MM.1S (cell line): ENCODE data around the gene TSPAN11.

Experiments
- EZH2 ChIP-seq: fragments of 300-600 bp; sonication (generic); optimal IDR thresholded peaks from 2 replicates; pipeline ENCODE3; 2017; ENCODE audit warnings: low read depth, mild to moderate bottlenecking, antibody characterized with exemption, low read length, mixed read lengths
- TF ChIP-seq, protein P1 (sequence below): fragments of 300-600 bp; sonication (generic); IDR thresholded peaks from 2 replicates; pipeline ENCODE4 v1.5.1; 2016; ENCODE audit warnings: antibody characterized with exemption, low read length, mixed read lengths

DNA sequence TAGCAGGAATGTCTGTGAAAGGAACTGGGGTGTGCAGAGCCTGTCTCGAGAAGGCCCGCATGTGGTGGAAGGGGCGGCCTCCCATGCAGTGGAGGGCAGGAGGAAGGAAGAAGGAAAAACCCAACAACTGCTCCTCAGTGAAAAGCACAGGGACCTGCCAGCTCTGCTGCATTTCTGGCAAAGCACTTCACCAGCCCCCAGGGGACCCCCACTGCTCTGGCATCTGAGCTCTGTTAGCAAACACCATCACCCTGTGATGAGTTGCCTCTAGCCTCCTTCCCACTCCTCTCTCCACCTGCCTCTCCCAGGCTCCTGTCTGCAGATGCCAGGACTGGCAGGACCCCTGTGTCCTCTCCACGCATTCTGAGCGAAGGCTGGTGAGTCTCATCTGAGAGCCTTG, 78.1 kb downstream of the TSPAN11 start:
- TF ChIP-seq, protein P1, sequence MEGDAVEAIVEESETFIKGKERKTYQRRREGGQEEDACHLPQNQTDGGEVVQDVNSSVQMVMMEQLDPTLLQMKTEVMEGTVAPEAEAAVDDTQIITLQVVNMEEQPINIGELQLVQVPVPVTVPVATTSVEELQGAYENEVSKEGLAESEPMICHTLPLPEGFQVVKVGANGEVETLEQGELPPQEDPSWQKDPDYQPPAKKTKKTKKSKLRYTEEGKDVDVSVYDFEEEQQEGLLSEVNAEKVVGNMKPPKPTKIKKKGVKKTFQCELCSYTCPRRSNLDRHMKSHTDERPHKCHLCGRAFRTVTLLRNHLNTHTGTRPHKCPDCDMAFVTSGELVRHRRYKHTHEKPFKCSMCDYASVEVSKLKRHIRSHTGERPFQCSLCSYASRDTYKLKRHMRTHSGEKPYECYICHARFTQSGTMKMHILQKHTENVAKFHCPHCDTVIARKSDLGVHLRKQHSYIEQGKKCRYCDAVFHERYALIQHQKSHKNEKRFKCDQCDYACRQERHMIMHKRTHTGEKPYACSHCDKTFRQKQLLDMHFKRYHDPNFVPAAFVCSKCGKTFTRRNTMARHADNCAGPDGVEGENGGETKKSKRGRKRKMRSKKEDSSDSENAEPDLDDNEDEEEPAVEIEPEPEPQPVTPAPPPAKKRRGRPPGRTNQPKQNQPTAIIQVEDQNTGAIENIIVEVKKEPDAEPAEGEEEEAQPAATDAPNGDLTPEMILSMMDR = no peak
- TF ChIP-seq EZH2 = no peak
